Endothelial cell of umbilical vein (primary cell): Measurements from ENCODE around the gene RAI2.

Experiments used
- CTCF ChIP-seq, 2 donors: IDR thresholded peaks; 1 replicate in 1 of 2; 2 replicates in 1 of 2; pipeline ENCODE4 v1.5.1; 2011; ENCODE audit warnings: low read length in 2 of 2, mild to moderate bottlenecking in 2 of 2, moderate library complexity in 2 of 2, control low read depth in 1 of 2, inconsistent platforms in 1 of 2, low read depth in 1 of 2; ENCODE audit not compliant: insufficient read depth in 1 of 2; ENCODE audit errors: extremely low read depth in 1 of 2
- EZH2 ChIP-seq: IDR thresholded peaks from 2 replicates; pipeline ENCODE4 v1.6.1; 2012; ENCODE audit warnings: borderline replicate concordance, low read depth, mild to moderate bottlenecking, moderate library complexity, low read length, inconsistent platforms; ENCODE audit not compliant: severe bottlenecking
- JUN ChIP-seq: IDR thresholded peaks from 2 replicates; pipeline ENCODE4 v1.6.1; 2011; ENCODE audit warnings: borderline replicate concordance, low read depth; ENCODE audit not compliant: insufficient read length, insufficient read depth
- MYC ChIP-seq: IDR thresholded peaks from one replicate; pipeline ENCODE4 v1.6.1; 2011; ENCODE audit warnings: mild to moderate bottlenecking, low read depth, low read length
- POLR2A ChIP-seq: IDR thresholded peaks from 2 replicates; pipeline ENCODE4 v1.6.1; 2012; ENCODE audit warnings: low read depth, mild to moderate bottlenecking, control low read depth, low read length
- POLR2AphosphoS5 ChIP-seq: IDR thresholded peaks from 2 replicates; pipeline ENCODE4 v1.6.1; 2012; ENCODE audit warnings: low read depth, mild to moderate bottlenecking, control low read depth, low read length, moderate library complexity; ENCODE audit not compliant: insufficient read depth

- TF ChIP-seq CTCF (IDR thresholded peaks at IDR 0.05; ENCODE audit: extremely low read depth in 1 of 2, insufficient read depth in 1 of 2, low read depth in 1 of 2, low read length in 2 of 2) (no peak), EZH2 (no peak), JUN (no peak), MYC (no peak), POLR2AphosphoS5 (no peak), POLR2A (no peak)
These were observed 36.1 kb downstream of the RAI2 start for GRCh38 chrX:17824980-17825379.
